Sciatic nerve (tissue), 2 donors: ENCODE results near the gene NCKAP1. TPM values are rescaled to one million over a fixed set of nuclear protein-coding genes. Genes with fewer than 3 reads are reported as not detected.
"Not testable (repeated sequence)": the region's sequence is repeated elsewhere in the genome, so short reads cannot be mapped to it uniquely, and the experiment has no call there.

ENCODE experiments used
- ATAC-seq: fragments of 200-7000 bp; cut with Tn5 transposase; one replicate; pipeline ENCODE4 v1.9.1; 2020; ENCODE audit warnings: mild to moderate bottlenecking, moderate library complexity
- DNase-seq: peaks from one replicate; pipeline ENCODE4 v3.0.0-alpha.2; 2020; ENCODE audit warnings: low spot score
- intact Hi-C: fragments of 100-400 bp; cut with DNase I; formaldehyde crosslinking; loops from one replicate; pipeline ENCODE4 v1.14.2; 2022
- total RNA-seq: library from RNA; stranded (reverse); fragmentation: NEBNext Ultra II Directional; extraction: Animal tissue kit (Norgen Biotek cat#: 25700); gene quantifications from one replicate; pipeline ENCODE4 v1.2.1, GENCODE V29; 2021
- donor health status: DM: no; HTN: no; CAD: no.
- donor health status: DM: no; HTN: no; CAD: no.

NCKAP1 gene
- total RNA-seq: 150 TPM

- peak; percentile 95 for DNase-seq
- intact Hi-C loops: no loop called here
- peak; percentile 93 for ATAC-seq
Observed at GRCh38 chr2:183038341-183039300, at the start of gene NCKAP1. NCKAP1 (minus strand) TSS chr2:183038457; CDS start chr2:183038099, 358 bp downstream.

- no peak for DNase-seq
- no peak for ATAC-seq
- intact Hi-C loops: no loop called here
Observed at GRCh38 chr2:183081911-183082310, 43.7 kb upstream of the NCKAP1 start.

GRCh38 chr2:183079139-183079775 lies 41.0 kb upstream of the NCKAP1 start:
- DNase-seq (no peak), ATAC-seq (peak; percentile 66)
- intact Hi-C loops: no loop called here

- ATAC-seq: peak; percentile 97
- intact Hi-C loops: no loop called here
Observed at GRCh38 chr2:183078464-183079138, 40.3 kb upstream of the NCKAP1 start, which contains the start of gene DUSP19. DUSP19 (plus strand) TSS chr2:183078747; CDS start chr2:183078934, 187 bp downstream.

GRCh38 chr2:183078163-183078463 lies 39.9 kb upstream of the NCKAP1 start:
- no peak for DNase-seq
- ATAC-seq: no peak
- intact Hi-C loops: no loop called here

More at GRCh38 chr2:183078464-183079138, 40.3 kb upstream of the NCKAP1 start, which contains the start of gene DUSP19:
- peak; percentile 90 for DNase-seq

- intact Hi-C loops: no loop called here
- ATAC-seq (no peak), DNase-seq (no peak)
Observed at GRCh38 chr2:183072177-183072576, 33.9 kb upstream of the NCKAP1 start.

GRCh38 chr2:183070942-183071844 lies 32.9 kb upstream of the NCKAP1 start:
- DNase-seq (no peak), ATAC-seq (no peak)
- intact Hi-C loops: no loop called here

- intact Hi-C loops: no loop called here
- DNase-seq: no peak
- ATAC-seq: no peak
Observed at GRCh38 chr2:183069174-183069573, 30.9 kb upstream of the NCKAP1 start.

GRCh38 chr2:183068561-183068960 lies 30.3 kb upstream of the NCKAP1 start:
- ATAC-seq: no peak
- DNase-seq: no peak
- intact Hi-C loops: no loop called here

- DNase-seq (no peak), ATAC-seq (no peak)
- intact Hi-C loops: no loop called here
Observed at GRCh38 chr2:183063083-183063482, 24.8 kb upstream of the NCKAP1 start.

- intact Hi-C loops: no loop called here
Observed at GRCh38 chr2:183060571-183061231, 22.4 kb upstream of the NCKAP1 start.

GRCh38 chr2:183059561-183059960 lies 21.3 kb upstream of the NCKAP1 start:
- intact Hi-C loops: no loop called here
- ATAC-seq (no peak), DNase-seq (no peak)

More at GRCh38 chr2:183060571-183061231, 22.4 kb upstream of the NCKAP1 start:
- DNase-seq (no peak), ATAC-seq (no peak)

- intact Hi-C loops: no loop called here
- ATAC-seq (no peak), DNase-seq (no peak)
Observed at GRCh38 chr2:183057333-183057985, 19.2 kb upstream of the NCKAP1 start.

- no peak for ATAC-seq
- intact Hi-C loops: no loop called here
- DNase-seq: no peak
Observed at GRCh38 chr2:183049420-183049819, 11.2 kb upstream of the NCKAP1 start.

GRCh38 chr2:183047486-183048125 lies 9.3 kb upstream of the NCKAP1 start:
- intact Hi-C loops, DNase-seq, ATAC-seq: not testable (repeated sequence)

- intact Hi-C loops, ATAC-seq: not testable (repeated sequence)
Observed at GRCh38 chr2:183043580-183043979, 5.3 kb upstream of the NCKAP1 start.

GRCh38 chr2:183040604-183041003 lies 2.3 kb upstream of the NCKAP1 start:
- no peak for ATAC-seq
- no peak for DNase-seq
- intact Hi-C loops: no loop called here

More at GRCh38 chr2:183043580-183043979, 5.3 kb upstream of the NCKAP1 start:
- DNase-seq: not testable (repeated sequence)
